Measurements from ENCODE around the gene ENDOG. TPM values are rescaled to one million over a fixed set of nuclear protein-coding genes. Genes with fewer than 3 reads are reported as not detected.
"Not testable (repeated sequence)": the region's sequence is repeated elsewhere in the genome, so short reads cannot be mapped to it uniquely, and the experiment has no call there.

Gene ENDOG
- polyA plus RNA-seq, 3 donors, result 7.5 to 13.2 (median 8.5) TPM

- DNase-seq (ENCODE audit: extremely low read depth in 1 of 11, low read depth in 9 of 11, low spot score in 4 of 11), result no peak
Observed at GRCh38 chr9:128788445-128788844, 29.9 kb upstream of the ENDOG start.

GRCh38 chr9:128790536-128790935 lies 27.8 kb upstream of the ENDOG start:
- DNase-seq (ENCODE audit: extremely low read depth in 1 of 11, low read depth in 9 of 11, low spot score in 4 of 11), result no peak

GRCh38 chr9:128792134-128792533 lies 26.2 kb upstream of the ENDOG start:
- no peak for DNase-seq (ENCODE audit: extremely low read depth in 1 of 11, low read depth in 9 of 11, low spot score in 4 of 11)

GRCh38 chr9:128792978-128793686 lies 25.2 kb upstream of the ENDOG start:
- no peak for DNase-seq (ENCODE audit: extremely low read depth in 1 of 11, low read depth in 9 of 11, low spot score in 4 of 11)

DNA sequence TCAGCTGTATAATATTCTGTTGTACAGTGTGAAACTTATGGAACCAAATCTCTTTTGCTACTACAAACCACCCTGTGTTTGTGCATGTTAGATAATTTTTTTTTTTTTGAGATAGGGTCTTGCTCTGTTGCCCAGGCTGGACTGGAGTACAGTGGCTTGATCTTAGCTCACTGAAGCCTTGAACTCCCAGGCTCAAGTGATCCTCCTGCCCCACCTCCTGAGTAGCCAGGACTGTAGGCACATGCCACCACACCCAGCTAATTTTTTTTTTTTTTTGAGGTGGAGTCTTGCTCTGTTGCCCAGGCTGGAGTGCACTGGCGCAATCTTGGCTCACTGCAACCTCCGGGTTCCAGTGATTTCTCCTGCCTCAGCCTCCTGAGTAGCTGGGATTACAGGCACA lies 23.3 kb upstream of the ENDOG start:
- not testable (repeated sequence) for DNase-seq (ENCODE audit: extremely low read depth in 1 of 11, low read depth in 9 of 11, low spot score in 4 of 11)

- no peak for DNase-seq (ENCODE audit: extremely low read depth in 1 of 11, low read depth in 9 of 11, low spot score in 4 of 11)
Observed at GRCh38 chr9:128798896-128799295, 19.4 kb upstream of the ENDOG start.

DNA sequence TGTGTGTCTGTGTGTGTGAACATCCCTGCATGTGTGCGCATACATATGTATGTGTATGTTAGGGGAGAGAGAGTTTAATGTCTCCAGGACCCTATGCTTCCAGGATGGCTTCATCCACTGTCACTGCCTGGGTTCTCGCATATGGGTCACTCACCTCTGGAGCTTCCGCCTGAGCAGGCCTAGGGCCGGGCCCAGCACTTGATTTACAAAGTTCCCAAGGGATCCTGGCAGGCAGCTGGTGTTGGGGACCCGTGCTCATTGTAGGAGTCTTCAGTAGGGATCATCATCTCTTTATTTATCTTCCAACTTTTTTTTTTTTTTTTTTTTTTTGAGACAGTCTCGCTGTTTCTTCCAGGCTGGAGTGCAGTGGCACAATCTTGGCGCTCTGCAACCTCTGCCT lies 18.2 kb upstream of the ENDOG start:
- DNase-seq (ENCODE audit: extremely low read depth in 1 of 11, low read depth in 9 of 11, low spot score in 4 of 11), result no peak

DNA sequence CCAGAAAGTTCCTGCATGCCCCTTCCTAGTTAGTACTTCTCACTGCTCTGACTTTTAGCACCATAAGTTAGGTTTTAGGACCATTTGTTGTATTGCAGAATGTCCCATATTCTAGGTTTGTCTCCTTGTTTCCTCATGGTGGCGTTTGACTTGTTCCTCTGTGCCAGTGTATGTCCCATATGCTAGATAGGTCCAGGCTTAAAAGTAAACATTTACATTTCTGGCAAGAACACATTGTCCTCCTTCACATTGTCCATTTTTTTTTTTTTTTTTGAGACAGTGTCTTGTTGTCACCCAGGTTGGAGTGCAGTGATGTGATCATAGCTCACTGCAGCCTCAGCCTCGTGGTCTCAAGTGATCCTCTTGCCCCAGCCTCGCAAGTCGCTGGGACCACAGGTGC lies 15.8 kb upstream of the ENDOG start:
- no peak for DNase-seq (ENCODE audit: extremely low read depth in 1 of 11, low read depth in 9 of 11, low spot score in 4 of 11)

- DNase-seq (ENCODE audit: extremely low read depth in 1 of 11, low read depth in 9 of 11, low spot score in 4 of 11), result no peak
Observed at GRCh38 chr9:128805661-128806060, 12.6 kb upstream of the ENDOG start.

DNA sequence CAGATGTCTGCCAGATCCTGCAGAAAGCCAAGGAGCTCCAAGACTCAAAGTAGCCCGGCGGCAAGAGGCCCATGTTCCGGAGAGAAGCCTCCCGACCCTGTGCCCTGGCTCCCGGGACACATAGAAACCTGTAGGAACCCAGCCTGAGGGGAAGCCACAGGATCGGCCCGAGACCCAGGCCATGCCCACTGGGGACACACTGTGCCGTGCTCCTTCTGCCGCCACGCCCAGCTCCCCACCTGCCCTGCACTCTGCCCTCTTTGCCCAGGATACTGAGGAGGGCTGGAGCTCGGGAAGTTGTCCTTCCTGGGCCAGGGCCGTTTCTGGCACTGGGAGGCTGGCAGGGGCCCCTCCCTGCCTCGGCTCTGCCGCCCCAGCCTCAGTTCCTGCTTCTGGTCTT lies 10.5 kb upstream of the ENDOG start:
- no peak for DNase-seq (ENCODE audit: extremely low read depth in 1 of 11, low read depth in 9 of 11, low spot score in 4 of 11)

- no peak for DNase-seq (ENCODE audit: extremely low read depth in 1 of 11, low read depth in 9 of 11, low spot score in 4 of 11)
Observed at GRCh38 chr9:128808543-128808942, 9.8 kb upstream of the ENDOG start.

GRCh38 chr9:128809036-128809599 lies 9.2 kb upstream of the ENDOG start:
- DNase-seq (ENCODE audit: extremely low read depth in 1 of 11, low read depth in 9 of 11, low spot score in 4 of 11), result no peak

- DNase-seq (ENCODE audit: extremely low read depth in 1 of 11, low read depth in 9 of 11, low spot score in 4 of 11), result no peak
Observed at GRCh38 chr9:128809831-128810230, 8.5 kb upstream of the ENDOG start.

- DNase-seq (ENCODE audit: extremely low read depth in 1 of 11, low read depth in 9 of 11, low spot score in 4 of 11), result no peak
Observed at GRCh38 chr9:128810873-128811272, 7.4 kb upstream of the ENDOG start.

DNA sequence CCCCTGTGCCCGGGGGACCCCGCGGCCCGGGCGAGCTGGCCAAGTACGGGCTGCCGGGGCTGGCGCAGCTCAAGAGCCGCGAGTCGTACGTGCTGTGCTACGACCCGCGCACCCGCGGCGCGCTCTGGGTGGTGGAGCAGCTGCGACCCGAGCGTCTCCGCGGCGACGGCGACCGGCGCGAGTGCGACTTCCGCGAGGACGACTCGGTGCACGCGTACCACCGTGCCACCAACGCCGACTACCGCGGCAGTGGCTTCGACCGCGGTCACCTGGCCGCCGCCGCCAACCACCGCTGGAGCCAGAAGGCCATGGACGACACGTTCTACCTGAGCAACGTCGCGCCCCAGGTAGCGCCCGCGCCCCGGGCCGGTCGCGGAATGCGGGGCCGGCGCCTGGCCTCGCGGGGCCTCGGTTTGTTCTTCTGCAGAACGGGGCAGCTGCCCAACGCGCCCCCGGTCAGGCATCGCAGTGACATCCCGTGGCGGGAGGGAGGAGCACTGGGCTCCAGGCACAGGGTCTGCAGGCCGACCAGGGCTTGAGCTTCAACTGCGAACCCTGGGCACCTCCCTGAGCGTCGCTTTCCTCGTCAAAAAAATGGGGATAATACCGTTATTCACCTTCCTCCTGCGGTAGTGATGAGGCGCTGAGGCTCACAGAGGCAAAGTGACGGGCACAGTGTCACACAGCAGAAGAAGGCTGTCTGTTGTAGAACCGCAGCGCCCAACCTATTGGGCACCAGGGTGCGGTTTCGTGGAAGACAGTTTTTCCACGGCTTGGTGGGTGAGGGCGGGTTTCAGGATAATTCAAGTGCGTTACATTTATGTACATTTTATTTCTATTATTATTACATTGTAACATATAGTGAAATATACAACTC lies 777 bp downstream of the ENDOG start:
- peak in 4 of 11 donors; percentile 5 to 20 (median 12) for DNase-seq (ENCODE audit: extremely low read depth in 1 of 11, low read depth in 9 of 11, low spot score in 4 of 11)

DNA sequence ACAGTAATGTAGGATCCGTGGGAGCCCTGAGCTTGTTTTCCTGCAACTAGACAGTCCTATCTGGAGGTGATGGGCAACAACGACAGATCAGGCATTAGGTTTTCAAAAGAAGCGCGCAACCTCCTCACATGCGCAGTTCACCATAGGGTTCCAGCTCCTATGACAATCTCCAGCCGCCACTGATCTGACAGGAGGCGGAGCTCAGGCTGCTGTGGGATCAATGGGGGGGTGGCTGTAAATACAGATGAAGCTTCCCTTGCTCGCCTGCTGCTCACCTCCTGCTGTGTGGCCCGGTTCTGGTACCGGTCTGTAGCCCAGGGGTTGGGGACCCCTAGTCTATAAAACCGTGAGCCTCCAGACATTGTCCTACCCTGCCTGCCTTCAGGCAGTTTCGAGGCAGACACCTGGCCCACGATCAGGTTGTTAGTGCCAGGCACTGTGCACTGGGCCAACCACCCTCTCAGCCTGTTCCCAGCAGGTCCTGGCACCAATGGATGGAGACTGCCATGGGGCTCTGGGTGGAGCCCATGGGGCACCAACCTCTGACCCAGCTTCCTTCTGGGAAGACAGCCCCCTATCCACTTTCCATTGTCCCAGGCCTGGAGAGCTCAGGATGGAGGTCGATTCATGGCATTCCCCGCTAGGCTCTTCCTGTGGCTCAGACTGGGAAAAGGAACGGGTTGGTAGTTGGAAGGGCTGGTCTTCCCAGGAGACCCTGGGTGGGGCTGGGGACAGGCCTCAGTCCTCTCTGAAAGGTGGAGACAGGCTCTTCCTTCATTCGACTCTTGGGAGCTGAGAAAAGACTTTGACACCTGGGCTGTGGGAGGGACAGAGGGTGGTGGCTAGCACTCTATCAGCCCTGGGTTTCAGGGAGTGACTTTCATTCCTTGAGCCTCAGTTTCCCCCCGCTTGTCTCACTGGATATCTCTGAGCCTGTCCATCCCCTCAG lies 1.7 kb downstream of the ENDOG start:
- DNase-seq (ENCODE audit: extremely low read depth in 1 of 11, low read depth in 9 of 11, low spot score in 4 of 11), result no peak

DNA sequence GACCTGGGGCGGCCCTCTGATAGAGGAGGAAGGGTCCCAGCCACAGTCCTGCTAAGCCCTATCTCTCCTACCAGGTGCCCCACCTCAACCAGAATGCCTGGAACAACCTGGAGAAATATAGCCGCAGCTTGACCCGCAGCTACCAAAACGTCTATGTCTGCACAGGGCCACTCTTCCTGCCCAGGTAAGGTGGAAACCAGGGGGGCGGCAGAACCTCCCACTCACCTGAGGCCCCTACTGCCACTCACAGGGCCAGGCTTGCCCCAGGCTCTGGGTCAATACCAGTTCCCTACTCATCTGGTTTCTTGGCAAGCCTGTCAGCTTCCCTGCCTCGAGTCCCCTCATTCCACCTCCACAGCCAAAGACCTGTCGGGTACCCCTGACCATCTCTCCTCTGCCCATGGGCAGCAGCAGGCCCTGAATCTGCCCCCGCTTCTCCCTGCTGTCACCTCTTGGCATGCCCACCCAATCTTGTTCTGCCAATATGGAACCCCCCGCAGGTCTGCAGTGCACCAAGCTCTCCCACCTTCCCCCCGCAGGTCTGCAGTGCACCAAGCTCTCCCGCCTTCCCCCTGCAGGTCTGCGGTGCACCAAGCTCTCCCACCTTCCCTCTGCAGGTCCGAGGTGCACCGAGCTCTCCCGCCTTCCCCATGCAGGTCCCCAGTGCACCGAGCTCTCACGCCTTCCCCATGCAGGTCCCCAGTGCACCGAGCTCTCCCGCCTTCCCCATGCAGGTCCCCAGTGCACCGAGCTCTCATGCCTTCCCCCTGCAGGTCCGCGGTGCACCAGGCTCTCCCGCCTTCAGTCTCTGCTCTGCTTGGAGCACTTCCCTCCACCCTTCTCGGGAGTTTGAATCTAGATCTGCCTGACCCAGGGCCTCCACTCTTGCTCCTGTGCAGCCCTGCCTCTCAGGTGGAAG lies 2.6 kb downstream of the ENDOG start:
- no peak for DNase-seq (ENCODE audit: extremely low read depth in 1 of 11, low read depth in 9 of 11, low spot score in 4 of 11)
